Mesenchymal stem cell (in vitro differentiated cells and primary cell): ENCODE results near the gene FRMD4A.

Source experiments
- DNase-seq: peaks from one replicate; pipeline ENCODE4 v3.0.0-alpha.2; 2013
- H2AFZ ChIP-seq: one replicate; pipeline ENCODE4 v1.6.1; 2013; ENCODE audit warnings: low read depth, mild to moderate bottlenecking, control low read depth, inconsistent platforms, low read length, moderate library complexity
- H2AK5ac ChIP-seq: 2 replicates; pipeline ENCODE4 v1.6.1; 2013; ENCODE audit warnings: low read length, moderate library complexity, mild to moderate bottlenecking, inconsistent platforms; ENCODE audit not compliant: severe bottlenecking
- H2BK120ac ChIP-seq: one replicate; pipeline ENCODE4 v1.6.1; 2013; ENCODE audit warnings: low read depth, mild to moderate bottlenecking, inconsistent platforms, low read length, moderate library complexity
- H2BK12ac ChIP-seq, 2 experiments: one replicate each; pipeline ENCODE4 v1.6.1; 2013; ENCODE audit warnings: inconsistent platforms in 2 of 2, low read length in 2 of 2, mild to moderate bottlenecking in 2 of 2, moderate library complexity in 2 of 2, control low read depth in 1 of 2
- H2BK15ac ChIP-seq: one replicate; pipeline ENCODE4 v1.6.1; 2013; ENCODE audit warnings: mild to moderate bottlenecking, low read depth, inconsistent platforms; ENCODE audit not compliant: poor library complexity, severe bottlenecking
- H2BK5ac ChIP-seq: 2 replicates; pipeline ENCODE4 v1.6.1; 2013; ENCODE audit warnings: low read depth, mild to moderate bottlenecking, low read length, control low read depth, inconsistent platforms; ENCODE audit not compliant: poor library complexity, severe bottlenecking
- H3K14ac ChIP-seq, 2 experiments: one replicate each; pipeline ENCODE4 v1.6.1; 2013; ENCODE audit warnings: inconsistent platforms in 2 of 2, low read length in 2 of 2, control low read depth in 1 of 2, mild to moderate bottlenecking in 1 of 2, moderate library complexity in 1 of 2
- H3K18ac ChIP-seq, 2 experiments: one replicate each; pipeline ENCODE4 v1.6.1; 2013; ENCODE audit warnings: inconsistent platforms in 2 of 2, low read length in 2 of 2, control low read depth in 1 of 2, low read depth in 1 of 2, mild to moderate bottlenecking in 1 of 2
- H3K23ac ChIP-seq, 2 experiments: one replicate each; pipeline ENCODE4 v1.6.1; 2013; ENCODE audit warnings: inconsistent platforms in 2 of 2, low read length in 2 of 2, mild to moderate bottlenecking in 2 of 2, moderate library complexity in 2 of 2, control low read depth in 1 of 2
- H3K27ac ChIP-seq: 2 replicates; pipeline ENCODE4 v1.5.1; 2013; ENCODE audit warnings: mild to moderate bottlenecking, moderate library complexity, low read length, control low read depth, inconsistent platforms; ENCODE audit not compliant: poor library complexity, severe bottlenecking
- H3K27me3 ChIP-seq, 2 experiments: 2 replicates each; pipeline versions ENCODE4 v1.6.1 to v1.7.0; 2013; ENCODE audit warnings: low read length in 2 of 2, mild to moderate bottlenecking in 2 of 2, moderate library complexity in 2 of 2, control low read depth in 1 of 2, inconsistent platforms in 1 of 2; ENCODE audit not compliant: control insufficient read depth in 1 of 2, insufficient read depth in 1 of 2
- H3K36me3 ChIP-seq, 2 experiments: 2 replicates each; pipeline versions ENCODE4 v1.6.1 to v1.7.0; 2013; ENCODE audit warnings: low read length in 2 of 2, control low read depth in 1 of 2, inconsistent platforms in 1 of 2, low read depth in 1 of 2, mild to moderate bottlenecking in 1 of 2; ENCODE audit not compliant: insufficient read depth in 2 of 2, control insufficient read depth in 1 of 2
- H3K4ac ChIP-seq, 2 experiments: one replicate each; pipeline ENCODE4 v1.6.1; 2013; ENCODE audit warnings: inconsistent platforms in 2 of 2, low read length in 2 of 2, mild to moderate bottlenecking in 2 of 2, moderate library complexity in 2 of 2, control low read depth in 1 of 2, low read depth in 1 of 2
- H3K4me1 ChIP-seq: 2 replicates; pipeline ENCODE4 v1.6.1; 2013; ENCODE audit warnings: low read depth, low read length, control low read depth; ENCODE audit not compliant: control insufficient read depth, insufficient read depth
- H3K4me2 ChIP-seq: 2 replicates; pipeline ENCODE4 v1.6.1; 2013; ENCODE audit warnings: low read length, mild to moderate bottlenecking, inconsistent platforms; ENCODE audit not compliant: poor library complexity, severe bottlenecking
- H3K4me3 ChIP-seq, 2 experiments: 2 replicates each; pipeline versions ENCODE4 v1.5.1 to v1.7.0; 2013; ENCODE audit warnings: low read length in 2 of 2, mild to moderate bottlenecking in 2 of 2, control low read depth in 1 of 2, low read depth in 1 of 2; ENCODE audit not compliant: insufficient read depth in 1 of 2
- H3K79me1 ChIP-seq: replicated peaks from 2 replicates; pipeline ENCODE4 v1.6.1; 2013; ENCODE audit warnings: mild to moderate bottlenecking, control low read depth, low read length, inconsistent platforms; ENCODE audit not compliant: poor library complexity, severe bottlenecking
- H3K9ac ChIP-seq: 2 replicates; pipeline ENCODE4 v1.7.0; 2013; ENCODE audit warnings: mild to moderate bottlenecking, low read length, moderate library complexity
- H3K9me3 ChIP-seq: 2 replicates; pipeline ENCODE4 v1.7.0; 2013; ENCODE audit warnings: mild to moderate bottlenecking, low read length; ENCODE audit not compliant: control insufficient read depth
- H4K8ac ChIP-seq: one replicate; pipeline ENCODE4 v1.6.1; 2013; ENCODE audit warnings: inconsistent platforms, mild to moderate bottlenecking, low read length, moderate library complexity
- H4K91ac ChIP-seq: one replicate; pipeline ENCODE4 v1.6.1; 2013; ENCODE audit warnings: mild to moderate bottlenecking, low read length, inconsistent platforms
- WGBS: methylation state at CpG from one replicate; pipeline ENCODE4 v1.1.7; 2013; ENCODE audit warnings: mixed read lengths; 5-methylcytosine and 5-hydroxymethylcytosine counted together

FRMD4A gene

GRCh38 chr10:14116021-14116420 is 214.7 kb downstream of the FRMD4A start:
- Histone ChIP-seq H3K27ac (no peak overlapping the region), H2BK5ac (no peak overlapping the region), H3K36me3 (no peaks in the 10 kb centered on the region), H3K14ac (no peak overlapping the region), H2BK120ac (no peak overlapping the region), H4K91ac (no peak overlapping the region), H3K23ac (no peak overlapping the region), H3K4me1 (peaks cover 2% of the 10 kb centered on the region), H3K9ac (no peak overlapping the region), H3K4me3 (no peak overlapping the region), H3K4me2 (no peak overlapping the region), H3K18ac (no peak overlapping the region), H3K9me3 (no peaks in the 10 kb centered on the region), H2BK15ac (no peak overlapping the region), H3K4ac (no peak overlapping the region), H2AFZ (no peak overlapping the region), H2BK12ac (no peak overlapping the region), H2AK5ac (no peak overlapping the region), H4K8ac (no peak overlapping the region), H3K79me1 (no peaks in the 10 kb centered on the region), H3K27me3 (peaks cover 0 to 44% of the 10 kb centered on the region in 2 experiments)
- DNase-seq = no peak
- WGBS = 90% methylated on average over 8 of the region's 8 CpGs

GRCh38 chr10:14114791-14115190 is 215.9 kb downstream of the FRMD4A start:
- H3K27me3 ChIP-seq = peaks cover 0 to 50% of the 10 kb centered on the region in 2 experiments
- no peak overlapping the region for H2AFZ ChIP-seq
- no peak overlapping the region for H3K18ac ChIP-seq
- no peak overlapping the region for H4K8ac ChIP-seq
- DNase-seq = no peak
- H2BK15ac ChIP-seq = no peak overlapping the region
- H2BK5ac ChIP-seq = no peak overlapping the region
- no peak overlapping the region for H2AK5ac ChIP-seq
- no peak overlapping the region for H3K14ac ChIP-seq
- H3K9ac ChIP-seq = no peak overlapping the region
- no peak overlapping the region for H2BK120ac ChIP-seq
- H3K79me1 ChIP-seq = no peaks in the 10 kb centered on the region
- no peak overlapping the region for H2BK12ac ChIP-seq
- no peak overlapping the region for H3K4ac ChIP-seq
- H3K36me3 ChIP-seq = no peaks in the 10 kb centered on the region
- no peak overlapping the region for H3K4me3 ChIP-seq
- H3K9me3 ChIP-seq = no peaks in the 10 kb centered on the region
- no peak overlapping the region for H3K4me2 ChIP-seq
- H4K91ac ChIP-seq = no peak overlapping the region
- peaks cover 2% of the 10 kb centered on the region for H3K4me1 ChIP-seq
- WGBS = 87% methylated on average over 2 of the region's 2 CpGs
- no peak overlapping the region for H3K27ac ChIP-seq
- no peak overlapping the region for H3K23ac ChIP-seq

GRCh38 chr10:14112056-14112455 is 218.7 kb downstream of the FRMD4A start:
- no peak overlapping the region for H2AFZ ChIP-seq
- no peaks in the 10 kb centered on the region for H3K36me3 ChIP-seq
- H4K8ac ChIP-seq = no peak overlapping the region
- no peak overlapping the region for H3K4me2 ChIP-seq
- no peak overlapping the region for H3K23ac ChIP-seq
- no peaks in the 10 kb centered on the region for H3K4me1 ChIP-seq
- H3K27me3 ChIP-seq = peaks cover 0 to 58% of the 10 kb centered on the region in 2 experiments
- no peak overlapping the region for H3K18ac ChIP-seq
- no peaks in the 10 kb centered on the region for H3K9me3 ChIP-seq
- no peaks in the 10 kb centered on the region for H3K79me1 ChIP-seq
- H3K9ac ChIP-seq = no peak overlapping the region
- WGBS = 70% methylated on average over 1 of the region's 5 CpGs
- no peak overlapping the region for H2BK5ac ChIP-seq
- no peak overlapping the region for H3K14ac ChIP-seq
- no peak overlapping the region for H2BK12ac ChIP-seq
- H2AK5ac ChIP-seq = no peak overlapping the region
- no peak overlapping the region for H3K4me3 ChIP-seq
- DNase-seq = no peak
- no peak overlapping the region for H2BK120ac ChIP-seq
- H4K91ac ChIP-seq = no peak overlapping the region
- no peak overlapping the region for H3K27ac ChIP-seq
- H3K4ac ChIP-seq = no peak overlapping the region
- H2BK15ac ChIP-seq = no peak overlapping the region

DNA sequence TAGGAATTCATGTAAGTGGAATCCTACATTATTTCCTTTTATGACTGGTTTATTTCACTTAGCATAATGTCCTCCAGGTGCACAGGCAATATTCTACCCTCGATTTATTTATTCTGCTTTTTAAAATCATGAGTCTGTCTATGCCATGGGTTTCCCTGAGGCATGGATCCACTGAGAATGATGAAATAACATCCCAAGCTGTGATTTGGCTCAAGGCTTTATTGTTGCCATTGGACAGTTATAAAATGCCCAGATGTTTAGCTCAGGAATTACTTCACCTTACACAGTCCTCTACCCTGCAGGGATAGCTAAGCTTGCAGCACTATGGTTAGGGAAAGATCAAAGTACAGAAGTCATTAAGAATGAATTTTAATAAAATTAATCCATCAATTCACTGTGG is 219.5 kb downstream of the FRMD4A start:
- H3K4me1 ChIP-seq = no peaks in the 10 kb centered on the region
- H3K27me3 ChIP-seq = peaks cover 0 to 54% of the 10 kb centered on the region in 2 experiments
- H2BK120ac ChIP-seq = no peak overlapping the region
- no peak overlapping the region for H2AFZ ChIP-seq
- no peak overlapping the region for H3K4me2 ChIP-seq
- no peak overlapping the region for H2BK5ac ChIP-seq
- WGBS = 86% methylated on average over 1 of the region's 1 CpG
- H3K27ac ChIP-seq = no peak overlapping the region
- H3K4me3 ChIP-seq = no peak overlapping the region
- H3K18ac ChIP-seq = no peak overlapping the region
- no peak overlapping the region for H2BK12ac ChIP-seq
- H4K91ac ChIP-seq = no peak overlapping the region
- H3K23ac ChIP-seq = no peak overlapping the region
- no peak for DNase-seq
- no peak overlapping the region for H3K14ac ChIP-seq
- H3K4ac ChIP-seq = no peak overlapping the region
- H3K36me3 ChIP-seq = no peaks in the 10 kb centered on the region
- H2BK15ac ChIP-seq = no peak overlapping the region
- H3K9ac ChIP-seq = no peak overlapping the region
- H3K9me3 ChIP-seq = no peaks in the 10 kb centered on the region
- H3K79me1 ChIP-seq = no peaks in the 10 kb centered on the region
- H4K8ac ChIP-seq = no peak overlapping the region
- no peak overlapping the region for H2AK5ac ChIP-seq
